GM19328 (cell line): Measurements from ENCODE around the gene OR5H14.
"Not testable (repeated sequence)": the region's sequence is repeated elsewhere in the genome, so short reads cannot be mapped to it uniquely, and the experiment has no call there.

Experiments
- ATAC-seq: cut with Tn5 transposase; IDR thresholded peaks from one replicate; pipeline ENCODE4 v1.9.1; 2021; ENCODE audit warnings: mild to moderate bottlenecking, moderate library complexity; ENCODE audit not compliant: unreplicated experiment

OR5H14 gene

GRCh38 chr3:98147179-98147578 lies at the start of gene OR5H14:
Gene OR5H14 (plus strand): TSS chr3:98147479. CDS start chr3:98149386, 1,907 bp downstream.
- no peak for ATAC-seq

GRCh38 chr3:98099848-98100247 lies 47.4 kb upstream of the OR5H14 start:
- ATAC-seq = no peak

- no peak for ATAC-seq
These were observed 39.1 kb upstream of the OR5H14 start for GRCh38 chr3:98108162-98108561.

GRCh38 chr3:98109807-98110549 lies 37.3 kb upstream of the OR5H14 start:
- no peak for ATAC-seq

- no peak for ATAC-seq
These were observed 36.8 kb upstream of the OR5H14 start for GRCh38 chr3:98110550-98110908.

- no peak for ATAC-seq
These were observed 33.0 kb upstream of the OR5H14 start for GRCh38 chr3:98114264-98114663.

- no peak for ATAC-seq
These were observed 31.6 kb upstream of the OR5H14 start for GRCh38 chr3:98115717-98116116.

- no peak for ATAC-seq
These were observed 16.9 kb upstream of the OR5H14 start, which contains the start of gene OR5H1 for GRCh38 chr3:98130421-98130820. Gene OR5H1 (plus strand): TSS chr3:98130721. CDS start chr3:98132698, 1,977 bp downstream.

- ATAC-seq = no peak
These were observed 10.6 kb upstream of the OR5H14 start for GRCh38 chr3:98136631-98137030.

GRCh38 chr3:98137826-98138557 lies 9.3 kb upstream of the OR5H14 start:
- not testable (repeated sequence) for ATAC-seq

GRCh38 chr3:98140531-98140930 lies 6.7 kb upstream of the OR5H14 start:
- ATAC-seq = no peak

GRCh38 chr3:98148751-98149150 lies 1.5 kb downstream of the OR5H14 start:
- ATAC-seq = no peak

GRCh38 chr3:98149456-98149855 lies 2.2 kb downstream of the OR5H14 start:
- not testable (repeated sequence) for ATAC-seq

GRCh38 chr3:98151241-98151640 lies 4.0 kb downstream of the OR5H14 start:
- ATAC-seq = no peak

GRCh38 chr3:98166396-98166795 lies 19.1 kb downstream of the OR5H14 start, which contains the start of gene OR5H15:
Gene OR5H15 (plus strand): TSS chr3:98166696. CDS start chr3:98168700, 2,004 bp downstream.
- ATAC-seq = no peak

GRCh38 chr3:98171071-98171470 lies 23.8 kb downstream of the OR5H14 start:
- no peak for ATAC-seq

- ATAC-seq = no peak
These were observed 25.3 kb downstream of the OR5H14 start for GRCh38 chr3:98172621-98173020.

GRCh38 chr3:98180319-98180890 lies 33.1 kb downstream of the OR5H14 start:
- no peak for ATAC-seq

- no peak for ATAC-seq
These were observed 34.9 kb downstream of the OR5H14 start for GRCh38 chr3:98182196-98182595.

GRCh38 chr3:98185180-98185579 lies 37.9 kb downstream of the OR5H14 start:
- ATAC-seq = no peak

GRCh38 chr3:98188545-98188944 lies 41.3 kb downstream of the OR5H14 start:
- ATAC-seq = peak; percentile 81

GRCh38 chr3:98190911-98191310 lies 43.6 kb downstream of the OR5H14 start:
- not testable (repeated sequence) for ATAC-seq
